Testis (tissue), 2 donors: ENCODE data around the gene LDLRAD4.

Source experiments
- POLR2A ChIP-seq: fragments of 450-650 bp; IDR thresholded peaks from one replicate; pipeline ENCODE4 v1.6.1; 2017; ENCODE audit warnings: antibody characterized with exemption, mild to moderate bottlenecking, moderate library complexity
- TF ChIP-seq, protein P1 (sequence below), 3 experiments: fragments of 450-650 bp in 2 of 3; fragments of 200-600 bp in 1 of 3; sonication (generic) in 1 of 3; IDR thresholded peaks; one replicate each; pipeline ENCODE4 v1.5.1; 2016 to 2019; ENCODE audit warnings: antibody characterized with exemption in 3 of 3, mild to moderate bottlenecking in 2 of 3, moderate library complexity in 1 of 3

DNA sequence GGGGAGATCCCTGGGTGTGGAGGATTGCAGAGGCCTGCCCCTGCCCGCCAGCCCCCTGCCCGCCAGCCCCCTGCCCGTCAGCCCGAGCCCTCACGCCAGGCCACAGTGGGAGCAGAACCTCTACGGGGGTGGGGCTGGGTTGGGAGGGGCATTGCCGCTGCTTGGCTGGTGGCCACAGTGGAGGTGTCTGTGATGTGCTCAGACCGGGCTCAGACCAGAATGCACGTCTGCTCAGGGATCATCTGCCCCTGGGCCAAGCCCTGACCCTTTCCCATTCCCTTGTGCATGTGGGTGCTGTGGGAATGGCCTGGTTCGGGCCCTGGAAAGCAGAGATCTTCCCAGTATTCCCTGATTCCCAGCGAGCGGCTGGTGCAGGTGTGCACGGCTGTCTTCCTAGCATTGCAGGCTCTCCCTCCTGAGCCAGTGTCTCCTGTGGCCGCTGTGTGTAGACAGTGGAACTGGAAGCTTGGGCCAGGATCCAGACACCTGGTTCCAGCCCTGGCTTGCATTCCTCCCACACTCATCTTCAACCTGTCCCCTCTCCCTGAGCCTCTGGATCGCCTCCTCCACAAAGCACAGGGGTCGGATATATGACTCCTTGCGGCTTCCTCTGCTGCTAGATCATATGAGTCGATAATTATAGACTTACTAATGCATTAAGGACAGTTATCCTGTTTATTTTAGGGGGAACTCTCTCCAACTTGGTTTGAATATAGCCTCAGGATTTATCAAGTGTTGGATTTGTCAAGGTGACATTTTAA is 161.6 kb downstream of the LDLRAD4 start:
- TF ChIP-seq, protein P1, sequence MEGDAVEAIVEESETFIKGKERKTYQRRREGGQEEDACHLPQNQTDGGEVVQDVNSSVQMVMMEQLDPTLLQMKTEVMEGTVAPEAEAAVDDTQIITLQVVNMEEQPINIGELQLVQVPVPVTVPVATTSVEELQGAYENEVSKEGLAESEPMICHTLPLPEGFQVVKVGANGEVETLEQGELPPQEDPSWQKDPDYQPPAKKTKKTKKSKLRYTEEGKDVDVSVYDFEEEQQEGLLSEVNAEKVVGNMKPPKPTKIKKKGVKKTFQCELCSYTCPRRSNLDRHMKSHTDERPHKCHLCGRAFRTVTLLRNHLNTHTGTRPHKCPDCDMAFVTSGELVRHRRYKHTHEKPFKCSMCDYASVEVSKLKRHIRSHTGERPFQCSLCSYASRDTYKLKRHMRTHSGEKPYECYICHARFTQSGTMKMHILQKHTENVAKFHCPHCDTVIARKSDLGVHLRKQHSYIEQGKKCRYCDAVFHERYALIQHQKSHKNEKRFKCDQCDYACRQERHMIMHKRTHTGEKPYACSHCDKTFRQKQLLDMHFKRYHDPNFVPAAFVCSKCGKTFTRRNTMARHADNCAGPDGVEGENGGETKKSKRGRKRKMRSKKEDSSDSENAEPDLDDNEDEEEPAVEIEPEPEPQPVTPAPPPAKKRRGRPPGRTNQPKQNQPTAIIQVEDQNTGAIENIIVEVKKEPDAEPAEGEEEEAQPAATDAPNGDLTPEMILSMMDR (IDR thresholded peaks at IDR 0.05), result no peak
- no peak for TF ChIP-seq POLR2A
